ENCODE measurements around the gene COL1A2. TPM values are rescaled to one million over a fixed set of nuclear protein-coding genes. Genes with fewer than 3 reads are reported as not detected.

Gene COL1A2
- total RNA-seq, 1 donor from 2014 or later, result 6,748 TPM

- Histone ChIP-seq H3K27ac (ENCODE audit: low read depth, low read length) (peak overlapping the region; percentile 82), H4K20me1 (ENCODE audit: insufficient read depth, low read length) (no peaks in the 10 kb centered on the region), H3K4me2 (ENCODE audit: low read length) (peak overlapping the region; percentile 80), H3K79me2 (ENCODE audit: insufficient read depth, low read length) (no peaks in the 10 kb centered on the region), H3K36me3 (ENCODE audit: insufficient read depth, low read length) (no peaks in the 10 kb centered on the region), H3K27me3 (ENCODE audit: insufficient read depth, low read length) (no peaks in the 10 kb centered on the region), H3K9me3 (ENCODE audit: insufficient read depth, low read depth, low read length) (no peaks in the 10 kb centered on the region), H2AFZ (ENCODE audit: low read depth, low read length) (peak overlapping the region; percentile 60), H3K4me3 (ENCODE audit: insufficient read depth, low read depth, low read length) (peak overlapping the region; percentile 32), H3K9ac (ENCODE audit: low read length) (peak overlapping the region; percentile 68), H3K4me1 (ENCODE audit: insufficient read depth, low read length) (peaks cover 18% of the 10 kb centered on the region)
- FAIRE-seq (peak; percentile 96), DNase-seq (ENCODE audit: low read depth) (peak; percentile 86)
- no peak overlapping the region for H3K4me3 Mint-ChIP-seq (ENCODE audit: unreplicated experiment)
- no peaks in the 10 kb centered on the region for H3K36me3 Mint-ChIP-seq (ENCODE audit: low read depth, unreplicated experiment)
- H3K27me3 Mint-ChIP-seq (ENCODE audit: low read depth, unreplicated experiment), result no peaks in the 10 kb centered on the region
- peaks cover 3% of the 10 kb centered on the region for H3K9me3 Mint-ChIP-seq (ENCODE audit: unreplicated experiment)
- peak overlapping the region; percentile 84 for H3K27ac Mint-ChIP-seq (ENCODE audit: unreplicated experiment)
- TF ChIP-seq EZH2 (IDR thresholded peaks at IDR 0.05; ENCODE audit: insufficient read depth, low read length), result no peak
- no peak for TF ChIP-seq CTCF (IDR thresholded peaks at IDR 0.05; ENCODE audit: insufficient read depth, low read depth, low read length)
- H3K4me1 Mint-ChIP-seq (ENCODE audit: low read depth, unreplicated experiment), result peaks cover 26% of the 10 kb centered on the region
These were observed 26.3 kb upstream of the COL1A2 start for GRCh38 chr7:94368371-94368791.

GRCh38 chr7:94374231-94374630 is 20.5 kb upstream of the COL1A2 start:
- Mint-ChIP-seq H3K27me3 (ENCODE audit: low read depth, unreplicated experiment) (no peaks in the 10 kb centered on the region), H3K27ac (ENCODE audit: unreplicated experiment) (peak overlapping the region; percentile 97), H3K4me1 (ENCODE audit: low read depth, unreplicated experiment) (peaks cover 40% of the 10 kb centered on the region), H3K36me3 (ENCODE audit: low read depth, unreplicated experiment) (no peaks in the 10 kb centered on the region), H3K4me3 (ENCODE audit: unreplicated experiment) (peak overlapping the region; percentile 66), H3K9me3 (ENCODE audit: unreplicated experiment) (peaks cover 3% of the 10 kb centered on the region)
- no peak for TF ChIP-seq EZH2 (IDR thresholded peaks at IDR 0.05; ENCODE audit: insufficient read depth, low read length)
- no peak for TF ChIP-seq CTCF (IDR thresholded peaks at IDR 0.05; ENCODE audit: insufficient read depth, low read depth, low read length)
- Histone ChIP-seq H3K4me3 (ENCODE audit: insufficient read depth, low read depth, low read length) (peak overlapping the region; percentile 38), H4K20me1 (ENCODE audit: insufficient read depth, low read length) (no peaks in the 10 kb centered on the region), H3K79me2 (ENCODE audit: insufficient read depth, low read length) (no peaks in the 10 kb centered on the region), H3K4me2 (ENCODE audit: low read length) (peak overlapping the region; percentile 77), H3K27ac (ENCODE audit: low read depth, low read length) (peak overlapping the region; percentile 96), H3K9ac (ENCODE audit: low read length) (peak overlapping the region; percentile 86), H2AFZ (ENCODE audit: low read depth, low read length) (no peak overlapping the region), H3K4me1 (ENCODE audit: insufficient read depth, low read length) (peaks cover 27% of the 10 kb centered on the region), H3K9me3 (ENCODE audit: insufficient read depth, low read depth, low read length) (no peaks in the 10 kb centered on the region), H3K36me3 (ENCODE audit: insufficient read depth, low read length) (no peaks in the 10 kb centered on the region), H3K27me3 (ENCODE audit: insufficient read depth, low read length) (no peaks in the 10 kb centered on the region)
- DNase-seq (ENCODE audit: low read depth), result peak; percentile 94
- FAIRE-seq, result peak; percentile 97

GRCh38 chr7:94374721-94375566 is 19.8 kb upstream of the COL1A2 start:
- TF ChIP-seq EZH2 (IDR thresholded peaks at IDR 0.05; ENCODE audit: insufficient read depth, low read length), result no peak
- no peak for TF ChIP-seq CTCF (IDR thresholded peaks at IDR 0.05; ENCODE audit: insufficient read depth, low read depth, low read length)
- Histone ChIP-seq H3K4me1 (ENCODE audit: insufficient read depth, low read length) (peaks cover 26% of the 10 kb centered on the region), H2AFZ (ENCODE audit: low read depth, low read length) (no peak overlapping the region), H3K4me2 (ENCODE audit: low read length) (peak overlapping the region; percentile 77), H3K36me3 (ENCODE audit: insufficient read depth, low read length) (no peaks in the 10 kb centered on the region), H3K27ac (ENCODE audit: low read depth, low read length) (peak overlapping the region; percentile 96), H3K4me3 (ENCODE audit: insufficient read depth, low read depth, low read length) (peak overlapping the region; percentile 38), H3K9ac (ENCODE audit: low read length) (peak overlapping the region; percentile 86), H3K9me3 (ENCODE audit: insufficient read depth, low read depth, low read length) (no peaks in the 10 kb centered on the region), H3K79me2 (ENCODE audit: insufficient read depth, low read length) (no peaks in the 10 kb centered on the region), H3K27me3 (ENCODE audit: insufficient read depth, low read length) (no peaks in the 10 kb centered on the region), H4K20me1 (ENCODE audit: insufficient read depth, low read length) (no peaks in the 10 kb centered on the region)
- H3K36me3 Mint-ChIP-seq (ENCODE audit: low read depth, unreplicated experiment), result peaks cover 1% of the 10 kb centered on the region
- peaks cover 41% of the 10 kb centered on the region for H3K4me1 Mint-ChIP-seq (ENCODE audit: low read depth, unreplicated experiment)
- peak; percentile 96 for DNase-seq (ENCODE audit: low read depth)
- H3K9me3 Mint-ChIP-seq (ENCODE audit: unreplicated experiment), result peaks cover 3% of the 10 kb centered on the region
- H3K27me3 Mint-ChIP-seq (ENCODE audit: low read depth, unreplicated experiment), result no peaks in the 10 kb centered on the region
- peak; percentile 79 for FAIRE-seq
- peak overlapping the region; percentile 66 for H3K4me3 Mint-ChIP-seq (ENCODE audit: unreplicated experiment)
- H3K27ac Mint-ChIP-seq (ENCODE audit: unreplicated experiment), result peak overlapping the region; percentile 97
